H1 (cell line): ENCODE measurements around the gene F5. TPM values are rescaled to one million over a fixed set of nuclear protein-coding genes. Genes with fewer than 3 reads are reported as not detected.

Source experiments
- CTCF ChIA-PET: fragments of 300-600 bp; sonication (Branson Sonifier 250); formaldehyde crosslinking; loops from one replicate; lab custom pipeline; 2021; ENCODE audit not compliant: partially characterized antibody; lab: Charles Lee
- POLR2A ChIA-PET: fragments of 300-600 bp; sonication (Branson Sonifier 250); formaldehyde crosslinking; loops from one replicate; lab custom pipeline; 2021; ENCODE audit warnings: inconsistent platforms; ENCODE audit not compliant: partially characterized antibody; lab: Charles Lee
- DNase-seq, 2 experiments: peaks; one replicate each; pipeline versions ENCODE4 v3.0.0 to v3.0.0-alpha.2; 2010 to 2022; ENCODE audit warnings: low spot score in 2 of 2, low read depth in 1 of 2, mixed read lengths in 1 of 2
- FAIRE-seq: peaks from 2 replicates; lab custom pipeline; 2011; peaks lifted over from hg19 to GRCh38; lab: Jason Lieb, UNC
- H2AFZ ChIP-seq: 2 replicates; pipeline ENCODE4 v1.8.1; 2012; ENCODE audit warnings: low read length, inconsistent platforms
- H2AK5ac ChIP-seq: 2 replicates; pipeline ENCODE4 v1.6.1; 2013; ENCODE audit warnings: low read depth, low read length
- H2BK120ac ChIP-seq: replicated peaks from 2 replicates; pipeline ENCODE3; 2013; ENCODE audit warnings: low read depth, low read length, inconsistent platforms
- H2BK12ac ChIP-seq: 2 replicates; pipeline ENCODE4 v1.6.1; 2013; ENCODE audit warnings: low read depth, low read length
- H2BK15ac ChIP-seq: 2 replicates; pipeline ENCODE4 v1.6.1; 2013; ENCODE audit warnings: low read length
- H2BK20ac ChIP-seq: 2 replicates; pipeline ENCODE4 v1.6.1; 2013; ENCODE audit warnings: low read length
- H2BK5ac ChIP-seq: 2 replicates; pipeline ENCODE4 v1.6.1; 2013; ENCODE audit warnings: low read depth, low read length
- H3K14ac ChIP-seq: 2 replicates; pipeline ENCODE4 v1.6.1; 2013; ENCODE audit warnings: inconsistent platforms; ENCODE audit not compliant: insufficient read length
- H3K18ac ChIP-seq: 2 replicates; pipeline ENCODE4 v1.6.1; 2013; ENCODE audit warnings: low read length; ENCODE audit errors: extremely low read depth
- H3K23ac ChIP-seq: 2 replicates; pipeline ENCODE4 v1.6.1; 2013; ENCODE audit warnings: inconsistent platforms; ENCODE audit not compliant: insufficient read length
- H3K23me2 ChIP-seq: 2 replicates; pipeline ENCODE4 v1.6.1; 2013; ENCODE audit warnings: low read depth, low read length
- H3K27ac ChIP-seq: 2 replicates; pipeline ENCODE4 v1.6.1; 2011; ENCODE audit warnings: low read depth, low read length, inconsistent platforms
- H3K27me3 ChIP-seq, 4 experiments: replicated peaks in 1 of 4; 1 replicate in 1 of 4; 2 replicates in 3 of 4; pipeline versions ENCODE4 v1.6.1 to v1.8.1; 2011 to 2013; ENCODE audit warnings: low read length in 3 of 4, mild to moderate bottlenecking in 3 of 4, inconsistent platforms in 2 of 4, mixed read lengths in 2 of 4, moderate library complexity in 1 of 4; ENCODE audit not compliant: control insufficient read depth in 3 of 4, insufficient read depth in 3 of 4; ENCODE audit errors: extremely low read depth in 1 of 4
- H3K36me3 ChIP-seq, 4 experiments: 2 replicates each; pipeline versions ENCODE4 v1.6.1 to v1.8.1; 2011 to 2013; ENCODE audit warnings: mild to moderate bottlenecking in 4 of 4, low read length in 3 of 4, moderate library complexity in 2 of 4, control low read depth in 1 of 4, inconsistent platforms in 1 of 4; ENCODE audit not compliant: insufficient read depth in 4 of 4, control insufficient read depth in 2 of 4
- H3K4ac ChIP-seq: replicated peaks from 2 replicates; pipeline ENCODE3; 2013; ENCODE audit warnings: low read length, low read depth, mixed read lengths, inconsistent platforms; ENCODE audit not compliant: insufficient read length
- H3K4me1 ChIP-seq, 4 experiments: replicated peaks in 1 of 4; 1 replicate in 1 of 4; 2 replicates in 3 of 4; pipeline versions ENCODE4 v1.6.1 to v1.8.1; 2011 to 2013; ENCODE audit warnings: low read length in 3 of 4, inconsistent platforms in 2 of 4, mixed read lengths in 1 of 4; ENCODE audit not compliant: insufficient read depth in 4 of 4, control insufficient read depth in 3 of 4
- H3K4me2 ChIP-seq, 2 experiments: 2 replicates each; pipeline versions ENCODE4 v1.6.1 to v1.8.1; 2011 to 2013; ENCODE audit warnings: low read depth in 2 of 2, low read length in 2 of 2, control low read depth in 1 of 2, inconsistent platforms in 1 of 2, mild to moderate bottlenecking in 1 of 2; ENCODE audit not compliant: insufficient read depth in 1 of 2
- H3K4me3 ChIP-seq, 4 experiments: fragments of 200-600, 300-600 bp in 1 of 4; sonication (generic), shearing (Covaris generic), sonication (Bioruptor Twin) in 1 of 4; 2 replicates each; pipeline versions ENCODE4 v1.5.1 to v1.8.1; 2011 to 2016; ENCODE audit warnings: low read length in 4 of 4, low read depth in 3 of 4, control low read depth in 2 of 4, inconsistent platforms in 2 of 4, mild to moderate bottlenecking in 2 of 4, mixed read lengths in 1 of 4, moderate library complexity in 1 of 4; ENCODE audit not compliant: insufficient read depth in 2 of 4; ENCODE audit errors: extremely low read depth in 1 of 4
- H3K56ac ChIP-seq: replicated peaks from 2 replicates; pipeline ENCODE3; 2013; ENCODE audit warnings: low read depth, mild to moderate bottlenecking, mixed read lengths, low read length, inconsistent platforms; ENCODE audit not compliant: insufficient read length
- H3K79me1 ChIP-seq: 2 replicates; pipeline ENCODE4 v1.6.1; 2013; ENCODE audit warnings: low read depth, low read length, control low read depth
- H3K79me2 ChIP-seq, 2 experiments: 2 replicates each; pipeline versions ENCODE4 v1.6.1 to v1.8.1; 2012 to 2013; ENCODE audit warnings: low read length in 2 of 2, mild to moderate bottlenecking in 2 of 2, inconsistent platforms in 1 of 2; ENCODE audit not compliant: insufficient read depth in 2 of 2, control insufficient read depth in 1 of 2
- H3K9ac ChIP-seq, 4 experiments: replicated peaks in 1 of 4; 1 replicate in 1 of 4; 2 replicates in 3 of 4; pipeline versions ENCODE4 v1.6.1 to v1.8.1; 2011 to 2013; ENCODE audit warnings: low read depth in 3 of 4, low read length in 3 of 4, control low read depth in 2 of 4, mild to moderate bottlenecking in 2 of 4, moderate library complexity in 2 of 4, inconsistent platforms in 1 of 4; ENCODE audit errors: extremely low read depth in 1 of 4
- H3K9me3 ChIP-seq, 2 experiments: 2 replicates each; pipeline versions ENCODE4 v1.6.1 to v1.8.1; 2012 to 2013; ENCODE audit warnings: mild to moderate bottlenecking in 2 of 2, moderate library complexity in 2 of 2, control low read depth in 1 of 2, inconsistent platforms in 1 of 2, low read depth in 1 of 2, low read length in 1 of 2, mixed read lengths in 1 of 2; ENCODE audit not compliant: insufficient read depth in 2 of 2
- H4K20me1 ChIP-seq, 2 experiments: replicated peaks in 1 of 2; 2 replicates each; pipeline versions ENCODE3 to v1.8.1; 2011 to 2013; ENCODE audit warnings: inconsistent platforms in 2 of 2, low read length in 2 of 2, mild to moderate bottlenecking in 1 of 2; ENCODE audit not compliant: insufficient read depth in 2 of 2, control insufficient read depth in 1 of 2
- H4K5ac ChIP-seq: 2 replicates; pipeline ENCODE4 v1.6.1; 2013; ENCODE audit warnings: low read length, low read depth, mixed read lengths, inconsistent platforms; ENCODE audit not compliant: insufficient read length
- H4K8ac ChIP-seq: 2 replicates; pipeline ENCODE4 v1.8.0; 2013; ENCODE audit warnings: mild to moderate bottlenecking, moderate library complexity, low read length, inconsistent platforms; ENCODE audit not compliant: insufficient read depth; ENCODE audit errors: extremely low read depth
- H4K91ac ChIP-seq: replicated peaks from 2 replicates; pipeline ENCODE3; 2013; ENCODE audit warnings: low read length, mixed read lengths, inconsistent platforms; ENCODE audit not compliant: insufficient read length
- ASH2L ChIP-seq: fragments of 200-600, 300-600 bp; sonication (generic); IDR thresholded peaks from one replicate; pipeline ENCODE4 v1.7.1; 2017; ENCODE audit warnings: low read length
- BACH1 ChIP-seq: IDR thresholded peaks from 2 replicates; pipeline ENCODE4 v1.6.1; 2012; ENCODE audit warnings: low read length, improper control_type of control experiment
- CHD2 ChIP-seq: IDR thresholded peaks from 2 replicates; pipeline ENCODE4 v1.6.1; 2012; ENCODE audit warnings: low read length, improper control_type of control experiment
- GABPA ChIP-seq: IDR thresholded peaks from 2 replicates; pipeline ENCODE4 v1.6.1; 2011; ENCODE audit warnings: mild to moderate bottlenecking, low read length, moderate library complexity, borderline replicate concordance; ENCODE audit not compliant: insufficient read depth
- MAFK ChIP-seq: IDR thresholded peaks from 2 replicates; pipeline ENCODE4 v1.6.1; 2012; ENCODE audit warnings: low read depth, mild to moderate bottlenecking, improper control_type of control experiment, low read length
- NANOG ChIP-seq: IDR thresholded peaks from 2 replicates; pipeline ENCODE4 v1.6.1; 2011; ENCODE audit warnings: low read length, low read depth, mild to moderate bottlenecking, inconsistent platforms; ENCODE audit not compliant: insufficient read depth, poor library complexity, severe bottlenecking
- POU5F1 ChIP-seq: IDR thresholded peaks from 2 replicates; pipeline ENCODE4 v1.6.1; 2011; ENCODE audit warnings: low read depth, mild to moderate bottlenecking, low read length, moderate library complexity
- RAD21 ChIP-seq, 2 experiments: IDR thresholded peaks in 1 of 2; conservative IDR thresholded peaks in 1 of 2; 2 replicates each; pipeline ENCODE4 v1.6.1; 2011; ENCODE audit warnings: low read depth in 2 of 2, low read length in 2 of 2, improper control_type of control experiment in 1 of 2, inconsistent platforms in 1 of 2, mild to moderate bottlenecking in 1 of 2, moderate library complexity in 1 of 2
- RXRA ChIP-seq: IDR thresholded peaks from 2 replicates; pipeline ENCODE4 v1.6.1; 2011; ENCODE audit warnings: low read depth, mild to moderate bottlenecking, low read length, moderate library complexity; ENCODE audit not compliant: insufficient read depth
- SP1 ChIP-seq: IDR thresholded peaks from 2 replicates; pipeline ENCODE4 v1.6.1; 2011; ENCODE audit warnings: low read depth, low read length
- SRF ChIP-seq: IDR thresholded peaks from 2 replicates; pipeline ENCODE4 v1.6.1; 2011; ENCODE audit warnings: mild to moderate bottlenecking, low read depth, low read length, moderate library complexity
- TAF7 ChIP-seq: optimal IDR thresholded peaks from 2 replicates; pipeline ENCODE3; 2011; ENCODE audit warnings: low read depth, mild to moderate bottlenecking, inconsistent platforms, low read length, moderate library complexity, borderline replicate concordance
- YY1 ChIP-seq: IDR thresholded peaks from 2 replicates; pipeline ENCODE4 v1.6.1; 2011; ENCODE audit warnings: low read depth, mild to moderate bottlenecking, low read length
- polyA plus RNA-seq, 7 experiments: library from polyadenylated mRNA; depleted of rRNA in 3 of 7; stranded (reverse) in 5 of 7; unstranded in 2 of 7; fragments of >200 nt in 5 of 7; fragments of 200-250 nt in 2 of 7; gene quantifications; 1 replicate in 5 of 7; 2 replicates in 1 of 7; 4 replicates in 1 of 7; pipeline versions ENCODE4 v1.2.1 to v1.2.3, GENCODE V29; 2011 to 2013; ENCODE audit warnings: missing spikeins in 2 of 7, mixed read lengths in 2 of 7
- total RNA-seq: library from RNA; stranded (reverse); fragmentation: NEBNext Ultra II Directional; extraction: Animal tissue kit (Norgen Biotek cat#: 25700); gene quantifications from 2 replicates; pipeline ENCODE4 v1.2.1, GENCODE V29; 2021
- TF ChIP-seq, protein P1 (sequence below): IDR thresholded peaks from 2 replicates; pipeline ENCODE4 v1.6.1; 2012; ENCODE audit warnings: inconsistent platforms

Gene F5
- total and polyA plus RNA-seq, 2 of the 8 experiments (the other 6 are each of a cell fraction or from before 2014, with no cell fraction given): 0.04 to 0.06 TPM

GRCh38 chr1:169495046-169495775 lies 91.1 kb downstream of the F5 start:
- Histone ChIP-seq H3K14ac (no peak overlapping the region), H2BK12ac (no peak overlapping the region), H4K20me1 (no peaks in the 10 kb centered on the region), H3K9ac (no peak overlapping the region), H4K91ac (no peak overlapping the region), H2BK120ac (no peak overlapping the region), H2BK5ac (no peak overlapping the region), H3K4me3 (no peak overlapping the region), H3K23ac (no peak overlapping the region), H3K4me2 (no peak overlapping the region), H3K27ac (no peak overlapping the region), H3K27me3 (no peaks in the 10 kb centered on the region), H3K36me3 (no peaks in the 10 kb centered on the region), H2BK15ac (no peak overlapping the region), H4K5ac (no peak overlapping the region), H3K18ac (no peak overlapping the region), H3K56ac (no peak overlapping the region), H3K79me2 (no peaks in the 10 kb centered on the region), H3K23me2 (no peaks in the 10 kb centered on the region), H3K4me1 (no peaks in the 10 kb centered on the region), H3K4ac (no peak overlapping the region), H2AFZ (no peak overlapping the region), H3K79me1 (no peaks in the 10 kb centered on the region), H3K9me3 (no peaks in the 10 kb centered on the region), H4K8ac (no peak overlapping the region), H2AK5ac (no peak overlapping the region), H2BK20ac (no peak overlapping the region)
- POLR2A ChIA-PET: no interaction called here
- no peak for DNase-seq
- no peak for FAIRE-seq
- CTCF ChIA-PET: interaction anchor here (0.9 kb wide), 1 partner anchor 9 kb away, joined by 3 read pairs; no protein-coding TSS in a partner anchor
- TF ChIP-seq SRF: no peak
- no peak for TF ChIP-seq RAD21 (IDR thresholded peaks at IDR 0.05 in 1 of 2, conservative IDR thresholded peaks at IDR 0.05 in 1 of 2; ENCODE audit: low read depth in 2 of 2, low read length in 2 of 2)
- no peak for TF ChIP-seq TAF7
- TF ChIP-seq RXRA: no peak
- TF ChIP-seq ASH2L: no peak
- TF ChIP-seq YY1: no peak
- no peak for TF ChIP-seq BACH1
- TF ChIP-seq SP1: no peak
- TF ChIP-seq POU5F1: no peak
- no peak for TF ChIP-seq MAFK
- TF ChIP-seq, protein P1, sequence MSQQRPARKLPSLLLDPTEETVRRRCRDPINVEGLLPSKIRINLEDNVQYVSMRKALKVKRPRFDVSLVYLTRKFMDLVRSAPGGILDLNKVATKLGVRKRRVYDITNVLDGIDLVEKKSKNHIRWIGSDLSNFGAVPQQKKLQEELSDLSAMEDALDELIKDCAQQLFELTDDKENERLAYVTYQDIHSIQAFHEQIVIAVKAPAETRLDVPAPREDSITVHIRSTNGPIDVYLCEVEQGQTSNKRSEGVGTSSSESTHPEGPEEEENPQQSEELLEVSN: no peak
- no peak for TF ChIP-seq GABPA
- no peak for TF ChIP-seq NANOG
- no peak for TF ChIP-seq CHD2
